Ishikawa (cell line): Measurements from ENCODE around the gene CIBAR2.

ENCODE experiments used
- CEBPB ChIP-seq: IDR thresholded peaks from 2 replicates; pipeline ENCODE4 v1.6.1; 2012
- CREB1 ChIP-seq: IDR thresholded peaks from 2 replicates; pipeline ENCODE4 v1.6.1; 2012; ENCODE audit warnings: low read depth
- EGR1 ChIP-seq: IDR thresholded peaks from 2 replicates; pipeline ENCODE4 v1.6.1; 2012
- EP300 ChIP-seq: IDR thresholded peaks from 2 replicates; pipeline ENCODE4 v1.6.1; 2012; ENCODE audit warnings: borderline replicate concordance
- FOXM1 ChIP-seq: IDR thresholded peaks from 2 replicates; pipeline ENCODE4 v1.6.1; 2012; ENCODE audit warnings: low read depth, borderline replicate concordance
- NFIC ChIP-seq: IDR thresholded peaks from 2 replicates; pipeline ENCODE4 v1.6.1; 2012
- RAD21 ChIP-seq: IDR thresholded peaks from 2 replicates; pipeline ENCODE4 v1.6.1; 2012; ENCODE audit warnings: low read depth
- TAF1 ChIP-seq: IDR thresholded peaks from 2 replicates; pipeline ENCODE4 v1.6.1; 2012; ENCODE audit warnings: low read depth, mild to moderate bottlenecking
- TCF12 ChIP-seq: IDR thresholded peaks from 2 replicates; pipeline ENCODE4 v1.6.1; 2012; ENCODE audit warnings: low read depth
- TEAD4 ChIP-seq: IDR thresholded peaks from 2 replicates; pipeline ENCODE4 v1.6.1; 2012
- YY1 ChIP-seq: IDR thresholded peaks from 2 replicates; pipeline ENCODE4 v1.6.1; 2012; ENCODE audit warnings: low read depth
- ZBTB7A ChIP-seq: IDR thresholded peaks from 2 replicates; pipeline ENCODE4 v1.6.1; 2012; ENCODE audit warnings: low read depth
- TF ChIP-seq, protein P1 (sequence below): IDR thresholded peaks from 2 replicates; pipeline ENCODE4 v1.6.1; 2012
- TF ChIP-seq, protein P2 (sequence below): IDR thresholded peaks from 2 replicates; pipeline ENCODE4 v1.6.1; 2012; ENCODE audit warnings: low read depth, mild to moderate bottlenecking
- TF ChIP-seq, protein P3 (sequence below): IDR thresholded peaks from 2 replicates; pipeline ENCODE4 v1.6.1; 2012

Gene CIBAR2

DNA sequence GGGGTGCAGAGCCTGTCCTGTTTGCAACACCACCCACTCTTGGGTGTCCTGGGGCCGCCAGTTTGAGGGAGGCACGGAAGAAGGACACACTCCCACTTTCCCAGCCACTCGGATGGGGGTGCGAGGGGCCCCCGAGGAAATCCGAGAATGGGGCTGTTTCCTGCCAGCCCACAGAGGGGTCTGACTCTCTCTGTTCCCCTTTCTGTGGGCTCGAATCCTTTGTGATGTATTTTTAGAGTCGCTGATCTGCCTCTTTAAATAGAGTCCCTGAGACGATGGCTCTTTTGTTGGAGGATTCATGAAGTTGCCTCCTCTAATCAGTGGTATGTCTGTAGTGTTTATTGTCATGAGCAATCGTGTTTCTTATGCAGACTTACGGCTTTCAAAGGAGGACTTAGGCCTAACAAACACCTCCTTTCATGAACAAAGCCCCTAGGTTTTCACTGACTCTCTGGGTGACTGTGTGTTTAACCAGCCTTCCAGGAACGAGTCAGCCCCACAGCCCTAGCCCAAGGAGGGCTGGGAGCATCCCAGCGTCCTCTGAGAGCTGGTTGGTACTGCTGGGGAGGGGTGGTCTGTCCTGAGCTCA lies 29.1 kb downstream of the CIBAR2 start:
- TF ChIP-seq YY1: no peak
- TF ChIP-seq TEAD4: no peak
- no peak for TF ChIP-seq RAD21
- TF ChIP-seq TAF1: no peak
- TF ChIP-seq EGR1: no peak
- TF ChIP-seq, protein P1, sequence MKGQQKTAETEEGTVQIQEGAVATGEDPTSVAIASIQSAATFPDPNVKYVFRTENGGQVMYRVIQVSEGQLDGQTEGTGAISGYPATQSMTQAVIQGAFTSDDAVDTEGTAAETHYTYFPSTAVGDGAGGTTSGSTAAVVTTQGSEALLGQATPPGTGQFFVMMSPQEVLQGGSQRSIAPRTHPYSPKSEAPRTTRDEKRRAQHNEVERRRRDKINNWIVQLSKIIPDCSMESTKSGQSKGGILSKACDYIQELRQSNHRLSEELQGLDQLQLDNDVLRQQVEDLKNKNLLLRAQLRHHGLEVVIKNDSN: no peak
- no peak for TF ChIP-seq EP300
- TF ChIP-seq CREB1: no peak
- no peak for TF ChIP-seq FOXM1
- TF ChIP-seq CEBPB: no peak

DNA sequence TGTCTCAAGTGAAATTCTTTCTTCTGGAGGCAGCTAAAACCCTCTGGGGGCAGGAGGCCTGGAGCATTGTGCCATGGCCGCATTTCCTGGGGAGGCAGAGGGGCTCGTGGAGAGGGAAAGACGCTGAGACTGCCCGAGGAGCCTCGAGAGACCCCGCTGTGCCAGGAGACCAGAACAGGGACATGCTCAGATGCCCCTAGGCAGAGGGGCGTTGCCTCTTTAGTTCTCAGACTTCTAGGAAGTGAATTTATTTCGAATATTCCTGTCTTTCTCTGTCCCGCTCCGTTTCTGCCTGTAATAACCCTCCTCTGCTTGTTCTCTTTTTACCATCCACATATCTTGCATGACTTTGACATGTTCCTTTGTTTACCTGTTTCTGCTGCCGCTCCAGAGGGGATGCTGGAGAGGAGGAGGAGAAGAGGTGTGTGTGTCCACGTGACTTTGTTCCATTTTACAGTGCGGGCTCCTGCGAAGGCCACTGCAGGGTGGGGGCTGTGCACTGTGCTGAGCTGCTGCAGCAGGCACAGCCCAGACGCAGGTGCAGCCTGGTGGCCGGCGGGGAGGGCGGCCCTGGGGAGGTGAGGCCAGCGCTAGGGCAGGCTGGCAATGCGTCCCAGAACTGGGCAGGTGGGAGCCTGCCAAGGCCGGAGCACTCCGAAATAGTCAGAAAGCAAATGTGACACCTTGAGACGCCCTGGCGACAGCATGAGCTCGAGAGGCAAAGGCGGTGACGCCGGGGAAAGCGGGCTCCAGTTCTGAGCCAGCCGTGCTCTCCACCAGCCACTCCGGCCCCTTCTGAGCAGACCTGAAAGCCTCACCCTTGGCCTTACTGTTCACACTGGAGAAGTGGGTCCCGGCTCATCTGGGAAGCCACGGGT lies 29.9 kb downstream of the CIBAR2 start:
- TF ChIP-seq CEBPB (no peak), TCF12 (no peak), EGR1 (no peak), CREB1 (no peak), YY1 (no peak), RAD21 (no peak), FOXM1 (no peak), EP300 (no peak), ZBTB7A (no peak), TAF1 (no peak), NFIC (no peak)
- TF ChIP-seq, protein P2, sequence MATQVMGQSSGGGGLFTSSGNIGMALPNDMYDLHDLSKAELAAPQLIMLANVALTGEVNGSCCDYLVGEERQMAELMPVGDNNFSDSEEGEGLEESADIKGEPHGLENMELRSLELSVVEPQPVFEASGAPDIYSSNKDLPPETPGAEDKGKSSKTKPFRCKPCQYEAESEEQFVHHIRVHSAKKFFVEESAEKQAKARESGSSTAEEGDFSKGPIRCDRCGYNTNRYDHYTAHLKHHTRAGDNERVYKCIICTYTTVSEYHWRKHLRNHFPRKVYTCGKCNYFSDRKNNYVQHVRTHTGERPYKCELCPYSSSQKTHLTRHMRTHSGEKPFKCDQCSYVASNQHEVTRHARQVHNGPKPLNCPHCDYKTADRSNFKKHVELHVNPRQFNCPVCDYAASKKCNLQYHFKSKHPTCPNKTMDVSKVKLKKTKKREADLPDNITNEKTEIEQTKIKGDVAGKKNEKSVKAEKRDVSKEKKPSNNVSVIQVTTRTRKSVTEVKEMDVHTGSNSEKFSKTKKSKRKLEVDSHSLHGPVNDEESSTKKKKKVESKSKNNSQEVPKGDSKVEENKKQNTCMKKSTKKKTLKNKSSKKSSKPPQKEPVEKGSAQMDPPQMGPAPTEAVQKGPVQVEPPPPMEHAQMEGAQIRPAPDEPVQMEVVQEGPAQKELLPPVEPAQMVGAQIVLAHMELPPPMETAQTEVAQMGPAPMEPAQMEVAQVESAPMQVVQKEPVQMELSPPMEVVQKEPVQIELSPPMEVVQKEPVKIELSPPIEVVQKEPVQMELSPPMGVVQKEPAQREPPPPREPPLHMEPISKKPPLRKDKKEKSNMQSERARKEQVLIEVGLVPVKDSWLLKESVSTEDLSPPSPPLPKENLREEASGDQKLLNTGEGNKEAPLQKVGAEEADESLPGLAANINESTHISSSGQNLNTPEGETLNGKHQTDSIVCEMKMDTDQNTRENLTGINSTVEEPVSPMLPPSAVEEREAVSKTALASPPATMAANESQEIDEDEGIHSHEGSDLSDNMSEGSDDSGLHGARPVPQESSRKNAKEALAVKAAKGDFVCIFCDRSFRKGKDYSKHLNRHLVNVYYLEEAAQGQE: no peak
- TF ChIP-seq, protein P3, sequence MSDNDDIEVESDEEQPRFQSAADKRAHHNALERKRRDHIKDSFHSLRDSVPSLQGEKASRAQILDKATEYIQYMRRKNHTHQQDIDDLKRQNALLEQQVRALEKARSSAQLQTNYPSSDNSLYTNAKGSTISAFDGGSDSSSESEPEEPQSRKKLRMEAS: no peak
- TF ChIP-seq, protein P1: no peak

DNA sequence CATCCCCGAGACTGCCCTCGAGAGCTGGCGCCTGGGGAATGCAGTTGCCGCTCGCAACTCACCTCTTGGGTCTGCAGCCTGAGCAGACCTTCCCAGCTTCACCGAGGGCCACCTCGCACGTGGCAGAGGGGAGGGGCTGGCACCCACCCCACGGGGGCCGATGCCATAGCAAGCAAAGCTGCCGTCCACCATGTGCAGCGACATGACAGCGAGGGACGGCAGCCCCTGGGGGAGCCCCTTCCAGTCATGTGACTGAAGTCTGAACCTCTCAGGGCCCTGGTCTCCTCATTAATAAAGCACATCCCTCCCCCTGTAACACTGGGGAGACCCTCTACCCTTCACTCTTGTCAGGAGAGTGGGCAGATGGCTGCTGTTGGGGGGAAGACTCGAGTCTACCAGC lies 30.5 kb downstream of the CIBAR2 start:
- TF ChIP-seq EGR1 (no peak), CEBPB (no peak), TEAD4 (no peak), RAD21 (no peak), NFIC (no peak), CREB1 (no peak), TAF1 (no peak)
- TF ChIP-seq, protein P1: no peak
- TF ChIP-seq, protein P2: no peak
- TF ChIP-seq, protein P3: no peak

DNA sequence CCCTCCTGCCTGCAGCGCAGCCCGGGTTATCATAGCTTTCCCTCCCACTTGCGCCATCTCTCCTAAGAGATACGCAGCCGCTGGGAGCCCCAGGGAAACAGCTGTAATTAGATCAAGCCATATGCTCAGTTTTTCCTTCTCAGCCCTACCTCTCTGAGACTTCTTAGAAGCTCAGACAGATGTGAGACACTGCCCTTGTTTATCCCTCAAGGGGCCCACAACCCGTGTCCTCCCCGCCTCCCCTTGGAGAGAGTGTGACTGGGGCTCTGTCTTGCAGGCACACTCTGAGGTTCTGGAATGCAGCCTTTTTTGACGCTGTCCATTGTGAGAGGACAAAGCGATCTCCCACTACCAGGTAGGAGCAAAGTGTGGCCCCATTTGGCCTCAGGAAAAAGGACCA lies 31.2 kb downstream of the CIBAR2 start:
- TF ChIP-seq CEBPB (no peak), ZBTB7A (no peak), TAF1 (no peak), YY1 (no peak), TEAD4 (no peak), EGR1 (no peak), CREB1 (no peak), NFIC (no peak), FOXM1 (no peak), TCF12 (no peak), EP300 (no peak), RAD21 (no peak)
- TF ChIP-seq, protein P2: no peak
- TF ChIP-seq, protein P1: no peak
- TF ChIP-seq, protein P3: no peak
